Cerebellar nuclear complex (tissue), 1 donor: ENCODE results near the gene A2ML1.
"Not testable (repeated sequence)": the region's sequence is repeated elsewhere in the genome, so short reads cannot be mapped to it uniquely, and the experiment has no call there.

Experiments
- DNase-seq, 2 experiments: peaks; one replicate each; lab custom pipeline; 2025; lab: John Stamatoyannopoulos, UW

A2ML1 gene

DNA sequence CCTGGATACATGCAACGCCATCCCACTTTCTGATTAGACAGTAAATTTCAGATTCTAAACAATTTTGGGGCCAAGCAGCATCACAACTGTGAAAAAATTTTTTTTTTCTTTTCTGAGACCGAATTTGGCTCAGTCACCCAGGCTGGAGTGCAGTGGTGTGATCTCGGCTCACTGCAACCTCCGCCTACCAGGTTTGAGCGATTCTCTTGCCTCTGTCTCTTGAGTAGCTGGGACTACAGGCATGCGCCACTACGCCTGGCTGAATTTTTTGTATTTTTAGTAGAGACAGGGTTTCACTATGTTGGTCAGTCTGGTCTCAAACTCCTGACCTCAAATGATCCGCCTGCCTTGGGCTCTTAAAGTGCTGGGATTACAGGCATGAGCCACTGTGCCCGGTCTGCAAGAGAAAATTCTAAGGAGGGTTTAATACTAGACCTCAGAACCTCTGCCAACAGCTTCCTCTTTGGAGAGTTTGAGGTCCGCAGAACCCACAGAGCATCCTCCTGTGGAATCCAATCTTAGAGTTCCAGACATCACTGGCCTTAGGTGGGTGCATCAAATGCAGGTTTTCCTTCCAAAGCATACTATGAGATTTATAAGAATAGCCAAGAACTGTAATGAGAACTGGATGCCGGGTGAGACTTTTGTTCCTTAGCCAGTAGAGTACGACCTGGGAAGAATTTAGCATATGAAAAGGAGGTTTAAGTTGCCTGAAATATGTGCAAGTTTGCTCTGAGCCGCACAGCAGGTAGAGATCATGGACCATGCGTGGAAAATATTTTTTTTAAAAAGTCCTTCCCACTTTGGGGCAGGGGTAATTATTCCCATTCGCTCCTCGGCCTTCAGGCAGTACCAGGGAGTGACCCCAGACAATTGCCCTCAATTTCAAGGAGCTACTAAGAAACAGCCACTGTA lies 84.1 kb downstream of the A2ML1 start:
- DNase-seq, result no peak

DNA sequence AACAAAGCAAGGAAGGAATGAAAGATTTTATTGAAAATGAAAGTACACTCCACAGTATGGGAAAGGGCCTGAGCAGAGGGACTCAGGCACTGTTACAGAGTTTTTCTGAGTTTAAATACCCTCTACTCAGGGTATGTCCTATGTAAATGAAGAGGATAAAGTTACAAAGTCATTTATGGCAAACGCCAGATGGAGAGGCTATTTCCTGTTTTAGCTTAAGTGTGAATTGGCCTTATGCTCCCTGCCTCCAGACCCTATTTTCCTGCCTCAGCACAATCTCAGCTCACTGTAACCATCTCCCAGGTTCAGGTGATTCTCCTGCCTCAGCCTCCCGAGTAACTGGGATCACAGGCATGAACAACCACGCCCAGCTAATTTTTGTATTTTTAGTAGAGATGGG lies 85.1 kb downstream of the A2ML1 start:
- no peak for DNase-seq

DNA sequence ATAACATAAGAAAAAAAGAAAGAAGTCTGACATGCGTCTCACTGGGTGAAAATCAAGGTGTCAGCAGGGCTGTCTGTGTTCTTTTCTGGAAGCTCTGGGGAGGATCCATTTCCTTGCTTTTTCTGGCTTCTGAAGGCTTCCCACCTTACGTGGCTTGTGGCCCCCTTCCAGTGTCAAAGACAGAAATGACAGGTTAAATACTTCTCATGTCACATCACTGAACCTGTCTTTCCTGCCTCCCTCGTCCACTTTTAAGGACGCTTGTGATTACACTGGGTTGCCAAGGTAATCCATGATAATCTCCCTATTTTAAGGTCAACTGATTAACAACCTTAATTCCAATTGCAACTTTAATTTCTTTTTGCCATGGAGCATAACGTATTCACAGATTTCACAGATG lies 87.3 kb downstream of the A2ML1 start:
- no peak for DNase-seq

DNA sequence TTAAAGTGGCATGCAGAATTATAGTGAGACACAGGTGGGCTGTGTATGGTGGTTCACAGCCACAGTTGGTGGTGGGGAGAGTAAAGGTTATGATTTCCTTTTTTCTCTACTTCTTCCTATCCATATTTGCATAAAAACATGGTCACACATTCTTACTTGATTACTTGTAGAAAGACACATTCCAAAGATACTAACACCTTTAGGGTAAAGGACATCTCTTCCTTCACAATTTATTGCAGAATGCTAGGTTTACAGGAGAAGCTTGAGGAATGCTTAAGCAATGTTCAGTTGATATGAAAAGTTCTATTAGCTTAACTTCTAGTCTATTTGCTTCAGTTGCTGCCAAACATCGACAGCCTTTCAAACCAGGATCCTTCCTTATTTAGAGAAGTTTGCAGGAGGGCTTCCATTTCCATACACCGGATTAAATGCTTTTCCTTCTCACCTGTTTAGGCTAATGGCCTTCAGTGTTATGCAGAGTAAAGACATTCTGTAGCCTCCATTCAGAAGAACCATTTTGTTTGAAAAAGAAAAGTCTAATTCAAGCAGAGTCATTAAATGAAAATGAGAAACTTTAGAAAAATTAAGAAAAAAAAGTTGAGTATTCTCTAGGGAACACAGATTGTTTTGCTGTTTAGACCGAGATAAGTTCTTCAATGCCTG lies 89.3 kb downstream of the A2ML1 start:
- DNase-seq, result no peak

DNA sequence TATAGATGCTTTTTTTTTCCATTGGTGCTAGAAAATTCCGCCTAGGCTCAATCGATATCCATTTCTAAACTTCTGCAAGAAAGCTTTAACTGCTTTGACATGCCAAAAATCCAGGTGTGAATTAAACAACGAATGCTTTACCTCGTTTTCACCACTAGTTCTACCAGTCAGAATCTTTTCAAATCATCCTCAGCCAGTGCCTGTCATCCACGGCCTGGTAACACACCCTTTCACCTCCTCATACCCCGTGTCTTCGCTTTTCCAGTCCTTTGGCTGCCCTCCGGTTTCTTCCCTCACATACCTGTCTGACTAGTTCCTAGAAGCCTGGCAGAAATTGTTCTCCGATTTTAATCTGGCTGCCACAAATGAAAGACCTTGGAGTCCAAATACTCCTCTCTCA lies 90.5 kb downstream of the A2ML1 start:
- no peak for DNase-seq

DNA sequence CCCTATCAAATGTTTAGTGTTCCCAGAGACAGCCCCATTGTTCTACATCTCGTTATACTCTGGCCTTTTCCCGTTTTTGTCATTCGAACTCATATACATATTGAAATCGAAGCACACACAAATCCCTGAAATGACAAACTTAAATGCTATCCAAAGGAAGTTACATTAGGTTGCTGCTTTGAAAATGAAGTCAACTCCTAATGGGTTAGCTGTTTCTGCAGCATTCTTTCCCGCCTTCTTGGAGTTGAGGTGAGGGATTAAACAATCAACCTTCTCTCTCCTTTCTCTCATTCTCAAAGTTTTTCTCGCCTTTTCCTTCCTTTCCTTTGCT lies 91.2 kb downstream of the A2ML1 start:
- DNase-seq, result no peak

GRCh38 chr12:8914033-8914715 lies 91.8 kb downstream of the A2ML1 start, which contains the start of gene PHC1:
PHC1 (plus strand) TSS chr12:8914509; CDS start chr12:8917678, 3,169 bp downstream.
- DNase-seq, result peak; percentile 12 to 60

- no peak for DNase-seq
Observed at GRCh38 chr12:8914716-8915526, 92.5 kb downstream of the A2ML1 start.

- no peak for DNase-seq
Observed at GRCh38 chr12:8916154-8916553, 93.7 kb downstream of the A2ML1 start.

DNA sequence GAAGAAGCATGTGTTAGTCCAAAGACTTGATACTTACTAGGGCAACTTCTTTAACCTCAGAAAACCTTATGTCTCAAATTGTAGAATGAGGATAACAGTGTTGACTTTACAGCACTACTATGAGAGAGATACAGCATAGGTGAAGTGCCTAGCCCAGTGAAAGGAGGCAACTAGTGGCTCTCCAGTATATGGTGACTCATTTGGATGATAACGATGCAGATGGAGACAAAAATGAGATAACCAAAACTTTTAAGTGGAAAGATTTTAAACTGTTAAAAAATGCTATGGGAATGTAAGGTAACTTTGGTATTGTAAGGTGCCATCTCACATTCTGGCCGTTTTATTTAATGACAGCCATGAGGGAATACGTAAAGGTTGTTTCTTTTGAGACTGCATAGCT lies 94.6 kb downstream of the A2ML1 start:
- no peak for DNase-seq

GRCh38 chr12:8917751-8918150 lies 95.3 kb downstream of the A2ML1 start:
- no peak for DNase-seq

DNA sequence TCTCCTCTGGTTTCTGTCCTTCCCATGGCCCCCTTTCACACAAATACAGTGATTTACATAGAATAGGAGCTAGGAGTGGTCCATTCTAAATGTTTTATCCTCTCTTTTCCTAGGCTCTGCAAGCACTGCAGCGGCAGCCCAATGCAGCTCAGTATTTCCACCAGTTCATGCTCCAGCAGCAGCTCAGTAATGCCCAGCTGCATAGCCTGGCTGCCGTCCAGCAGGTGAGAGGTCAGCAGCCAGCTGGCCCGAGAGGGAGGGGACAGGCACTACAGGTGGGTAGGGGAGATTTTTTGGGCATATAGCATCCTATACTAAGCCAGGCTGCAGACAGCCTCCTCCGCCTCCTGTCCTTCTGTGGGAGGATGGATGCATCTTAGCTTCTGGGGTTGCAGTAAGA lies 97.2 kb downstream of the A2ML1 start:
- not testable (repeated sequence) for DNase-seq

DNA sequence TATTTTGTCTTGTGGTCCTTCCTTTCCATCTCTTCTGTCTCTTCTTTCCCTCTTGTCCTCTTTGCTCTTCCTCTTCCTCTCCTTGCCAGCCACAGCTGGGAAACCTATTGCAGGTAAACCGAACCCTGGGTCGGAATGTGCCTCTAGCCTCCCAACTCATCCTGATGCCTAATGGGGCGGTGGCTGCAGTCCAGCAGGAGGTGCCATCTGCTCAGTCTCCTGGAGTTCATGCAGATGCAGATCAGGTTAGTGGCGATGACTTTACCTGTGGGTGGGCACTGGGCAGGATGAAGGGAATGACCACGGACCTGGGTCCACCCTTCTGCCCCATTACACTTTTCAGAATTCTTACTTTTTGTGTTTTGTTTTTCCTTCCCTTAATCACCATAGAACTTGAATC lies 100.1 kb downstream of the A2ML1 start:
- no peak for DNase-seq
